GF-D8 (cell line): Measurements from ENCODE around the gene PPP1R27.
A peak's percentile ranks its signal among the peaks of the same experiment; 100 is the strongest.
"Not testable (repeated sequence)": the region's sequence is repeated elsewhere in the genome, so short reads cannot be mapped to it uniquely, and the experiment has no call there.

Source experiments
- DNase-seq: peaks from one replicate; lab custom pipeline; 2025; lab: John Stamatoyannopoulos, UW

Gene PPP1R27

GRCh38 chr17:81840826-81841778 lies 6.3 kb upstream of the PPP1R27 start:
- DNase-seq = peak; percentile 76

- DNase-seq = not testable (repeated sequence)
Measured at GRCh38 chr17:81840059-81840458, 5.2 kb upstream of the PPP1R27 start.

DNA sequence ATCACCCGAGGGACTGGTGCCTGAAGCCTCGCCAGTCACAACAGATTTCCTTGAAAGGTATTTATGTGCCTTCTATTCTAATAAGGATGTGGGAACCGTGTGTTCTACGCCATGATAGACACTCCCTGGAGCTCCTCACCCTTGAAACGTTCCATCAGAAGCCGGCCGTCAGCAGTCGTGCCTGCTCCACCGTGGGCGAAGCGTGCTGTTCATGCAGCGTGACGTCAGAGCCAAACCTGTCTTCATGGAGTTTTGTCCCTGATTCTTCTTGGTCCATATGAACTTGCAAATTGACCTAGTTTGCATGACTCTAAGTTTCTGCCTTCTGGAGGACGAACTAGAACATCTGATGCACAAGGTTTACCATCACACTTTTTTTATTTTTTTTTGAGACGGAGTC lies 4.5 kb upstream of the PPP1R27 start:
- no peak for DNase-seq

GRCh38 chr17:81838753-81839255 lies 4.0 kb upstream of the PPP1R27 start:
- no peak for DNase-seq

DNA sequence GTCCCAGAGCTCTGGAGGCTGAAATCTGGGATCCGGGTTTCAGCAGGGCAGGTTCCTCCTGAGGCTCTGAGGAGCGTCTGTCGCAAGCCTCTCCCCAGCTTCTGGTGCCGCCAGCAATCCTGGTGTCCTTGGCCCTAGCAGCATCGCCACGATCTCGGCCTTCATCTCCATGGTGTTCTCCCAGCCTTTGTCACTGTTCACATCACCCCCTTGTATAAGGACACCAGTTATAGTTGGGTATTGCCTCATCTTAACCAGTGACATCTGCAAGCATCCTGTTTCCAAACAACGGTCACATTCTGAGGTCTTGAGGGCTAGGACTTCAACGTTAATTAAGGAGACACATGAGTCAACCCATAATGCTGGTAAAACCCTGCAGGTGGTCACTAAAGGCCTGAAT lies 2.8 kb upstream of the PPP1R27 start:
- peak; percentile 99 for DNase-seq

GRCh38 chr17:81833921-81834830 lies 674 bp downstream of the PPP1R27 start:
- DNase-seq = no peak

DNA sequence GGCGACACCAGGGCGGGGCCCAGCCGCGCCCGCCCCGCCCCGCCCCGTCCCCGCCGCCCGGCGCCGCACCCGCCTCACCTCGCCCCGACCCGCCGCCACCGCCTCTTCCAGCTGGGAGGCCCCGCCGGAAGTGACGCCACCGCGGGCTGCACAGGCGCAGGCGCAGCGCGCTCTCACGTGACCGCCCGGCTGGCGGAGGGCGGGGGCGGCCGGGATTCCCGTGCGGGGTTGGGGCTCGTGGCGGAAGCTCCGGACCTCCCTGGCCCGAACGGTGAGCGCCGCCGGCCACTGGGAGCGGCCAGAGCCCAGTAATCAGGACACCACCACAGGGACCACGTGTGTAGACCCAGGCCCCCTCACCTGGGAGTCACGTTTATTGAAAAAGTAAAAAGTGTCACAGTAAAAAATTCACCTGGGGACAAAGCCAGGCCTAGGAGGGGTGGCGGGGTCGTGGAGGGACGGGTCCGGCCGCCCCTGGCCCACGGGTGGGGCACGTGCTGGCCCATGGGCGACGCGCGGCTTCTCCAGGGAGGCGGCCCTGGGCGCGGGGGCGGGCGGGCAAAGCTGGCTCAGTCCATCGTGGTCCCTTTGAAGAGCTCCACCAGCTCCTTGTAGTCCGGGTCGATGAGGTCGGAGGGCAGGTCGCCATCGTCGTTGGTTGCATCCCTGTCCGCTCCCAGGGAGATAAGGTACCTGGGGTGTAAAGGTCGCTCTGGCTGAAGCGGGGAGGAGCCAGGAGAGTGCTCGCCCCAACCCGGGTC lies 1.5 kb downstream of the PPP1R27 start, which contains the start of gene MCRIP1:
MCRIP1 (minus strand) TSS at position 132 of the 761 bp plus-strand sequence. CDS start 8,785 bp downstream, outside the sequence.
- DNase-seq = peak; percentile 73

DNA sequence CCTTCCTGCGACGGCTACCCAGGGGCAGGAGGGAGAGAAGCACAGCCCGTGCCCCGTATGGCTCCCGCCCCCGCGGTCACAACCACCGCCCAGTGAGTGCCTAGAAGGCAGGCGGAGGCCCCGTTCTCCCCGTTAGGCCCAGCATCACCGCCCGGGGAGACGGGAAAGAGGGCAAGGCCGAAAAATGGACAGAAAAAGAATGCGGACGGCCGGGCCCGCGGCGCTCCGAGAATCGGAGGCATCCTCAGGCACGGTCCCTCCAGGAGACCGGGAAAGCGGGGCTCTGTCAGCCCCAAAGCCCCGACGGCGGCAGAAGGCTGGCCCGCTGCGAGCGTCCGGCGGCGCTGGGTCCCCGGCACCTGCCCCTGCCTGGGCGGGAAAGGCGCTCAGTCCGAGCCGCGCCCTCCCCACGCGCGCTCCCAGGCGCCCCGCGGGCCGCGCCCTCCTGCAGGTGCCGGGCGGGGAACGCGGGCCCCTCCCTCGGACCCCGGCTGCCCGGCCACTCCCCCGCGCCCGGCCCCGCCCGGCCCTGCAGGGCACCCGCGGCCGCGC lies 2.2 kb downstream of the PPP1R27 start:
- no peak for DNase-seq

- DNase-seq = peak; percentile 67
Measured at GRCh38 chr17:81831957-81832607, 2.8 kb downstream of the PPP1R27 start.

GRCh38 chr17:81831563-81831956 lies 3.3 kb downstream of the PPP1R27 start:
- DNase-seq = peak; percentile 51

- no peak for DNase-seq
Measured at GRCh38 chr17:81829858-81830257, 5.0 kb downstream of the PPP1R27 start.

DNA sequence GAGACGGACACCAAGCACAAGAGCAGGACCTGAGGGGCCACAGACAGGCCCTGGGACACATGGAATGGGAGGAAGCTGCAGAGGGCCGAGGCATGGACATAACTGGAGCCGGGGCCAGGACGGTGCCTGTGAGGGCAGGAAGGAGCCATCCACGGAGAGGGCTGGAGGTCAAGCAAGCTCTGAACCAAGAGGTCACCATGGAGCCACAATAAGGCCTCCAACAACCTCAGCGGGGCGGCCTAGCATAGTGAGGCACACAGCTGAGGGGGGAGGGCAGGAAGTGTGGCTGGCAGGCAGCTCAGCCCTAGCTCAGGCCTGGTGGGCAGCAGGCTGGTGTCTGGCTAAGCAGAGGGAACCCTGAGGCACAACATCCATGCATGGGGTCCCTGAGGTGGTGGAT lies 6.2 kb downstream of the PPP1R27 start:
- DNase-seq = no peak

DNA sequence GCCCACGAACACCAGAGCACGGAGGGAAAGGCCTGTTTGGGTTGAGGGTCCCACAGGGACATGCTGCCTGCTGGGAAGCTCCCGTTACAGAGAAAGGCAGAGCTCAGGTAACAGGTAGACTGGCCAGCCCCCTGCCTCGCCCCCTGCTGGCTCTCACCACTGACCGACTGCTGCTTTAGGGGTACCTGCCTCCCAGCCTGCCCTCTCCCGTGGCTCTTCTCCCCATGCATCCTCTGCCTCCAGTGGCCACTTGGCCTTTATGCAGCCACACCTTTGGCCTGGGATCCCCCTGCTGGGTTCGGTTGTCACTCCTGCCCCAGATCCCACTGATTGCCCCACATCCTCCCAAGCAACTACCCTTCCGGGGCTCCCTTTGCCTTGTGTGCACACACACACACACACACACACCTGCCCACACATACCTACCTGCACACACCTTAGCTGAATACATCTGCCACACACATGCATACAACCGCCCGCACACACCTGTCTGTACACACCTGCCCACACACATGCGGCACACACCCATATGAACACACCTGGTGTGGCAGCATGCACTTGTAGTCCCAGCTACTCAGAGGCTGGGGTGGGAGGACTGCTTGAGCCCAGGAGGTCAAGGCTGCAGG lies 8.9 kb downstream of the PPP1R27 start:
- DNase-seq = no peak

DNA sequence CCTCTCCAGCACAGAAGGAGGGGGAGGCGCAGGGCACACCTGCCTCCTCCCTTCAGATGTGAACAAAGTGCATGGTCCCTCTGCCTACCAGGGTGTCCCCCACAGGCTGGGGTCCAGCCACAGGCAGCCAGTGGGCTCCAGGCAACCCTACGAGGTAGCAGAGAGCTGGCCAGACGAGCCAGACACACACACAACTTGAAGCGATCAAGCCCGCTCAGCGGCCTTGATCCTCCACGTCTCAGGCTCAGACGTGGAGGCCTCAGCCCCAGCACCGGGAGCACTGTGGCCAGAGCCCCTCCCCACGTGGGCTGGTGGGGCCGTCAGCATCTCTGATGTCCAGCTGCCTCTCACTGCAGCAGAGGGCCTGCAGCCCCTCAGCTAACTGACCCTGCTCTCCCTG lies 10.3 kb downstream of the PPP1R27 start:
- no peak for DNase-seq

- DNase-seq = no peak
Measured at GRCh38 chr17:81823820-81824550, 10.9 kb downstream of the PPP1R27 start.

GRCh38 chr17:81822996-81823819 lies 11.6 kb downstream of the PPP1R27 start:
- no peak for DNase-seq

GRCh38 chr17:81822312-81822637 lies 12.6 kb downstream of the PPP1R27 start:
- DNase-seq = no peak

GRCh38 chr17:81821603-81822311 lies 13.1 kb downstream of the PPP1R27 start:
- peak; percentile 86 for DNase-seq
